ENCODE data around the gene TXNRD1.

TXNRD1 gene

DNA sequence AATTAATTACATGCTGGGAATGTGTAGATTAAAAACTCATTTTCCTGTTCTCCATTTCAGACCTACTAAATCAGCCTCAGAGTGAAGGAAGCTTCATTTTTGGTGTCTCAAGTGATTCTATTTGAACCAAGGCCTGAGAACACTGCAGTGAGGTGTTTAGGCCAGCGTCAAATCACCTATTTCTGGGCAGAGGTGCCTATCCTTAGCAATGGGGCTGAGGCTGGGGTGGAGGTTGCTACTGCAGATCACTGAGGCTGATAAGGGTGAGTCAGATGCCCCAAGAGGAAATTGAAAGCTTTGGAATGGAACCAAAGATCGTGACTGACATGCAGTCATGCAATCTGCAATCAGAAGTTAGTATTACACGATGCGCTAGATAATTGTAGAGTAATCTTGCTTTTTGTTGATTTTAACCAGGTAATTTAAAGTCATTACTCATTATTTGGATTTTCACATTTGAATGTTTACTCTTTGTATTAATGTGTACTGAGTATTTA, 4.4 kb downstream of the TXNRD1 start (continued):
- TF ChIP-seq ZNF518A (tag by site-specific recombination; conservative IDR thresholded peaks at IDR 0.05; ENCODE audit: low read depth) (no peak; the same call in 1 of the 2 replicates), ZNF629 (tag by site-specific recombination; IDR thresholded peaks at IDR 0.05) (peak; percentile 69), MEIS1 (CRISPR knock-in tag; IDR thresholded peaks at IDR 0.05; ENCODE audit: borderline replicate concordance) (no peak; the same call in 1 of the 2 replicates), IKZF3 (tag by site-specific recombination; IDR thresholded peaks at IDR 0.05) (peak; percentile 43; the same call in 1 of the 2 replicates), TSHZ1 (tag by site-specific recombination; IDR thresholded peaks at IDR 0.05; ENCODE audit: borderline replicate concordance) (peak; percentile 90; the same call in 1 of the 2 replicates), ZNF174 (tag by site-specific recombination; IDR thresholded peaks at IDR 0.05) (no peak), ZBTB17 (tag by site-specific recombination; IDR thresholded peaks at IDR 0.05) (peak; percentile 92), FEZF1 (tag by site-specific recombination; IDR thresholded peaks at IDR 0.05) (peak; percentile 37), ZEB2 (tag by site-specific recombination; IDR thresholded peaks at IDR 0.05) (peak; percentile 84), GLIS1 (tag by site-specific recombination; IDR thresholded peaks at IDR 0.05) (peak; percentile 49), OVOL3 (tag by site-specific recombination; IDR thresholded peaks at IDR 0.05) (0 out of 2 replicates have a peak, but pooled peaks have one; percentile 62), ZNF433 (tag by site-specific recombination; IDR thresholded peaks at IDR 0.05; ENCODE audit: low read depth) (no peak), ZNF639 (tag by site-specific recombination; IDR thresholded peaks at IDR 0.05) (peak; percentile 63), ZNF324 (tag by site-specific recombination; IDR thresholded peaks at IDR 0.05) (peak; percentile 73; the same call in 1 of the 2 replicates), ZBTB44 (tag by site-specific recombination; IDR thresholded peaks at IDR 0.05) (peak; percentile 95), ZSCAN30 (tag by site-specific recombination; IDR thresholded peaks at IDR 0.05) (0 out of 2 replicates have a peak, but pooled peaks have one; percentile 38), BCL11B (tag by site-specific recombination; IDR thresholded peaks at IDR 0.05; ENCODE audit: low read depth) (peak; percentile 57; the same call in 1 of the 2 replicates), ZNF366 (tag by site-specific recombination; conservative IDR thresholded peaks at IDR 0.05) (peak; percentile 90)
- TF ChIP-seq, protein P1, sequence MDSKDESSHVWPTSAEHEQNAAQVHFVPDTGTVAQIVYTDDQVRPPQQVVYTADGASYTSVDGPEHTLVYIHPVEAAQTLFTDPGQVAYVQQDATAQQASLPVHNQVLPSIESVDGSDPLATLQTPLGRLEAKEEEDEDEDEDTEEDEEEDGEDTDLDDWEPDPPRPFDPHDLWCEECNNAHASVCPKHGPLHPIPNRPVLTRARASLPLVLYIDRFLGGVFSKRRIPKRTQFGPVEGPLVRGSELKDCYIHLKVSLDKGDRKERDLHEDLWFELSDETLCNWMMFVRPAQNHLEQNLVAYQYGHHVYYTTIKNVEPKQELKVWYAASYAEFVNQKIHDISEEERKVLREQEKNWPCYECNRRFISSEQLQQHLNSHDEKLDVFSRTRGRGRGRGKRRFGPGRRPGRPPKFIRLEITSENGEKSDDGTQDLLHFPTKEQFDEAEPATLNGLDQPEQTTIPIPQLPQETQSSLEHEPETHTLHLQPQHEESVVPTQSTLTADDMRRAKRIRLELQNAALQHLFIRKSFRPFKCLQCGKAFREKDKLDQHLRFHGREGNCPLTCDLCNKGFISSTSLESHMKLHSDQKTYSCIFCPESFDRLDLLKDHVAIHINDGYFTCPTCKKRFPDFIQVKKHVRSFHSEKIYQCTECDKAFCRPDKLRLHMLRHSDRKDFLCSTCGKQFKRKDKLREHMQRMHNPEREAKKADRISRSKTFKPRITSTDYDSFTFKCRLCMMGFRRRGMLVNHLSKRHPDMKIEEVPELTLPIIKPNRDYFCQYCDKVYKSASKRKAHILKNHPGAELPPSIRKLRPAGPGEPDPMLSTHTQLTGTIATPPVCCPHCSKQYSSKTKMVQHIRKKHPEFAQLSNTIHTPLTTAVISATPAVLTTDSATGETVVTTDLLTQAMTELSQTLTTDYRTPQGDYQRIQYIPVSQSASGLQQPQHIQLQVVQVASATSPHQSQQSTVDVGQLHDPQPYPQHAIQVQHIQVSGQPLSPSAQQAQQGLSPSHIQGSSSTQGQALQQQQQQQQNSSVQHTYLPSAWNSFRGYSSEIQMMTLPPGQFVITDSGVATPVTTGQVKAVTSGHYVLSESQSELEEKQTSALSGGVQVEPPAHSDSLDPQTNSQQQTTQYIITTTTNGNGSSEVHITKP (tag by site-specific recombination; IDR thresholded peaks at IDR 0.05), result peak; percentile 88
- TF ChIP-seq, protein P2, sequence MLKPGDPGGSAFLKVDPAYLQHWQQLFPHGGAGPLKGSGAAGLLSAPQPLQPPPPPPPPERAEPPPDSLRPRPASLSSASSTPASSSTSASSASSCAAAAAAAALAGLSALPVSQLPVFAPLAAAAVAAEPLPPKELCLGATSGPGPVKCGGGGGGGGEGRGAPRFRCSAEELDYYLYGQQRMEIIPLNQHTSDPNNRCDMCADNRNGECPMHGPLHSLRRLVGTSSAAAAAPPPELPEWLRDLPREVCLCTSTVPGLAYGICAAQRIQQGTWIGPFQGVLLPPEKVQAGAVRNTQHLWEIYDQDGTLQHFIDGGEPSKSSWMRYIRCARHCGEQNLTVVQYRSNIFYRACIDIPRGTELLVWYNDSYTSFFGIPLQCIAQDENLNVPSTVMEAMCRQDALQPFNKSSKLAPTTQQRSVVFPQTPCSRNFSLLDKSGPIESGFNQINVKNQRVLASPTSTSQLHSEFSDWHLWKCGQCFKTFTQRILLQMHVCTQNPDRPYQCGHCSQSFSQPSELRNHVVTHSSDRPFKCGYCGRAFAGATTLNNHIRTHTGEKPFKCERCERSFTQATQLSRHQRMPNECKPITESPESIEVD (tag by site-specific recombination; IDR thresholded peaks at IDR 0.05), result peak; percentile 95
